Measurements from ENCODE around the gene RBBP4.

- TF ChIP-seq POLR2A (IDR thresholded peaks at IDR 0.05): no peak
- TF ChIP-seq, protein P1, sequence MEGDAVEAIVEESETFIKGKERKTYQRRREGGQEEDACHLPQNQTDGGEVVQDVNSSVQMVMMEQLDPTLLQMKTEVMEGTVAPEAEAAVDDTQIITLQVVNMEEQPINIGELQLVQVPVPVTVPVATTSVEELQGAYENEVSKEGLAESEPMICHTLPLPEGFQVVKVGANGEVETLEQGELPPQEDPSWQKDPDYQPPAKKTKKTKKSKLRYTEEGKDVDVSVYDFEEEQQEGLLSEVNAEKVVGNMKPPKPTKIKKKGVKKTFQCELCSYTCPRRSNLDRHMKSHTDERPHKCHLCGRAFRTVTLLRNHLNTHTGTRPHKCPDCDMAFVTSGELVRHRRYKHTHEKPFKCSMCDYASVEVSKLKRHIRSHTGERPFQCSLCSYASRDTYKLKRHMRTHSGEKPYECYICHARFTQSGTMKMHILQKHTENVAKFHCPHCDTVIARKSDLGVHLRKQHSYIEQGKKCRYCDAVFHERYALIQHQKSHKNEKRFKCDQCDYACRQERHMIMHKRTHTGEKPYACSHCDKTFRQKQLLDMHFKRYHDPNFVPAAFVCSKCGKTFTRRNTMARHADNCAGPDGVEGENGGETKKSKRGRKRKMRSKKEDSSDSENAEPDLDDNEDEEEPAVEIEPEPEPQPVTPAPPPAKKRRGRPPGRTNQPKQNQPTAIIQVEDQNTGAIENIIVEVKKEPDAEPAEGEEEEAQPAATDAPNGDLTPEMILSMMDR (IDR thresholded peaks at IDR 0.05): peak in 1 of 4 experiments; percentile 0
Measured at GRCh38 chr1:32651461-32652073, 559 bp downstream of the RBBP4 start.

Data from uterus (tissue), 2 donors.